Endothelial cell (in vitro differentiated cells): ENCODE measurements around the gene WNT9A. TPM values are rescaled to one million over a fixed set of nuclear protein-coding genes. Genes with fewer than 3 reads are reported as not detected.
"Not testable (repeated sequence)": the region's sequence is repeated elsewhere in the genome, so short reads cannot be mapped to it uniquely, and the experiment has no call there.

Source experiments
- DNase-seq: peaks from one replicate; pipeline ENCODE4 v3.0.0; 2021; ENCODE audit warnings: low spot score
- H3K27ac Mint-ChIP-seq: one replicate; pipeline ENCODE4 v1.8.0; 2021; ENCODE audit warnings: mixed read lengths, inconsistent platforms; ENCODE audit not compliant: unreplicated experiment
- H3K27me3 Mint-ChIP-seq: one replicate; pipeline ENCODE4 v1.8.0; 2021; ENCODE audit warnings: mild to moderate bottlenecking, moderate library complexity, mixed read lengths, inconsistent platforms; ENCODE audit not compliant: unreplicated experiment
- H3K36me3 Mint-ChIP-seq: one replicate; pipeline ENCODE4 v1.8.0; 2021; ENCODE audit warnings: mild to moderate bottlenecking, low read depth, mixed read lengths, inconsistent platforms; ENCODE audit not compliant: unreplicated experiment
- H3K4me1 Mint-ChIP-seq: one replicate; pipeline ENCODE4 v1.8.0; 2021; ENCODE audit warnings: mild to moderate bottlenecking, mixed read lengths, inconsistent platforms; ENCODE audit not compliant: unreplicated experiment
- H3K4me3 Mint-ChIP-seq: one replicate; pipeline ENCODE4 v1.8.0; 2021; ENCODE audit warnings: mild to moderate bottlenecking, mixed read lengths, inconsistent platforms; ENCODE audit not compliant: unreplicated experiment
- H3K9me3 Mint-ChIP-seq: one replicate; pipeline ENCODE4 v1.8.0; 2021; ENCODE audit warnings: mixed read lengths, inconsistent platforms; ENCODE audit not compliant: unreplicated experiment
- CTCF ChIP-seq: fragments of 200-600 bp; sonication (generic); IDR thresholded peaks from one replicate; pipeline ENCODE4 v1.5.0; 2021; ENCODE audit warnings: antibody characterized with exemption; ENCODE audit not compliant: unreplicated experiment
- total RNA-seq: library from RNA; stranded (reverse); fragmentation: NEBNext Ultra II Directional; extraction: Animal tissue kit (Norgen Biotek cat#: 25700); gene quantifications from one replicate; pipeline ENCODE4 v1.2.1, GENCODE V29; 2021; ENCODE audit not compliant: unreplicated experiment

Gene WNT9A
- total RNA-seq, 1 donor from 2014 or later, result 1.0 TPM

- no peak for TF ChIP-seq CTCF
- no peak for DNase-seq
- Mint-ChIP-seq H3K36me3 (peaks cover 10% of the 10 kb centered on the region), H3K27me3 (peaks cover 10% of the 10 kb centered on the region), H3K4me1 (peaks cover 17% of the 10 kb centered on the region), H3K4me3 (no peak overlapping the region), H3K27ac (peak overlapping the region; percentile 40), H3K9me3 (no peaks in the 10 kb centered on the region)
These were observed 34.9 kb downstream of the WNT9A start for GRCh38 chr1:227912866-227913265.

- TF ChIP-seq CTCF, result no peak
These were observed 36.4 kb downstream of the WNT9A start for GRCh38 chr1:227911376-227911775.

GRCh38 chr1:227910511-227911153 is 37.1 kb downstream of the WNT9A start:
- TF ChIP-seq CTCF, result no peak
- DNase-seq, result no peak
- H3K27ac Mint-ChIP-seq, result no peak overlapping the region

More at GRCh38 chr1:227911376-227911775, 36.4 kb downstream of the WNT9A start:
- peaks cover 5% of the 10 kb centered on the region for H3K27me3 Mint-ChIP-seq
- no peak for DNase-seq
- H3K4me1 Mint-ChIP-seq, result peaks cover 12% of the 10 kb centered on the region
- peaks cover 7% of the 10 kb centered on the region for H3K36me3 Mint-ChIP-seq
- H3K9me3 Mint-ChIP-seq, result no peaks in the 10 kb centered on the region
- H3K4me3 Mint-ChIP-seq, result no peak overlapping the region
- H3K27ac Mint-ChIP-seq, result no peak overlapping the region

GRCh38 chr1:227909923-227910328 is 37.8 kb downstream of the WNT9A start:
- H3K27me3 Mint-ChIP-seq, H3K9me3 Mint-ChIP-seq: not testable (repeated sequence)

More at GRCh38 chr1:227910511-227911153, 37.1 kb downstream of the WNT9A start:
- Mint-ChIP-seq H3K36me3 (peaks cover 7% of the 10 kb centered on the region), H3K9me3 (no peaks in the 10 kb centered on the region), H3K4me1 (peaks cover 10% of the 10 kb centered on the region), H3K4me3 (no peak overlapping the region), H3K27me3 (peaks cover 4% of the 10 kb centered on the region)

GRCh38 chr1:227909188-227909587 is 38.5 kb downstream of the WNT9A start:
- H3K27ac Mint-ChIP-seq, result no peak overlapping the region
- peaks cover 4% of the 10 kb centered on the region for H3K27me3 Mint-ChIP-seq
- H3K4me3 Mint-ChIP-seq, result no peak overlapping the region
- no peak for DNase-seq
- H3K4me1 Mint-ChIP-seq, result peaks cover 10% of the 10 kb centered on the region
- no peak for TF ChIP-seq CTCF
- no peaks in the 10 kb centered on the region for H3K9me3 Mint-ChIP-seq
- H3K36me3 Mint-ChIP-seq, result peaks cover 7% of the 10 kb centered on the region

More at GRCh38 chr1:227909923-227910328, 37.8 kb downstream of the WNT9A start:
- H3K4me1 Mint-ChIP-seq, result peaks cover 10% of the 10 kb centered on the region
- H3K4me3 Mint-ChIP-seq, H3K27ac Mint-ChIP-seq, H3K36me3 Mint-ChIP-seq, DNase-seq: not testable (repeated sequence)
